Uterus (tissue), 2 donors: Measurements from ENCODE around the gene TMED5.

Experiments
- POLR2A ChIP-seq, 2 donors: fragments of 450-650 bp; IDR thresholded peaks; one replicate each; pipeline ENCODE4 v1.6.1; 2016; ENCODE audit warnings: antibody characterized with exemption in 2 of 2, mild to moderate bottlenecking in 1 of 2, moderate library complexity in 1 of 2
- TF ChIP-seq, protein P1 (sequence below), 4 experiments: fragments of 200-600 bp in 2 of 4; fragments of 450-650 bp in 2 of 4; sonication (generic) in 2 of 4; IDR thresholded peaks; one replicate each; pipeline ENCODE4 v1.5.1; 2016 to 2019; ENCODE audit warnings: antibody characterized with exemption in 4 of 4, mild to moderate bottlenecking in 2 of 4, moderate library complexity in 1 of 4

DNA sequence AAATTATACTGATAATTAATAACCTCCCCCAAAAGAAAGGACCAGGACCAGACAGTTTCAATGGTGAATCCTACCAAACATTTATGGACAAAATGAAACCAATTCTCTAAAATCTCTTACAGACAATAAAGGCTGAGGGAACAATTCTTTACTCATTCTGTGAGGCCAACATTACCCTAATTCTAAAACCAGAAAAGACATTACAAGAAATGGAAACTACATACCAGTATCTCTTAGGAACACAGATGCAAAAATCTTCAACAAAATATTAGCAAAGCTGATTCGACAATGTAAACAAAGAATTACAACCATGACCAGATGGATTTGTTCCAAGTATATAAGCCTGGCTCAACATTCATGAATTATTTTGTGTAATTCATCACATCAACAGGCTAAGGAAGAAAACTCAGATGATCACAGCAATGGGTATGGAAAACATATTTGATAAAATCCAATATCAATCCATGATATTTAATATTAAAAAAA is 8.6 kb downstream of the TMED5 start:
- TF ChIP-seq POLR2A (IDR thresholded peaks at IDR 0.05): no peak
- TF ChIP-seq, protein P1, sequence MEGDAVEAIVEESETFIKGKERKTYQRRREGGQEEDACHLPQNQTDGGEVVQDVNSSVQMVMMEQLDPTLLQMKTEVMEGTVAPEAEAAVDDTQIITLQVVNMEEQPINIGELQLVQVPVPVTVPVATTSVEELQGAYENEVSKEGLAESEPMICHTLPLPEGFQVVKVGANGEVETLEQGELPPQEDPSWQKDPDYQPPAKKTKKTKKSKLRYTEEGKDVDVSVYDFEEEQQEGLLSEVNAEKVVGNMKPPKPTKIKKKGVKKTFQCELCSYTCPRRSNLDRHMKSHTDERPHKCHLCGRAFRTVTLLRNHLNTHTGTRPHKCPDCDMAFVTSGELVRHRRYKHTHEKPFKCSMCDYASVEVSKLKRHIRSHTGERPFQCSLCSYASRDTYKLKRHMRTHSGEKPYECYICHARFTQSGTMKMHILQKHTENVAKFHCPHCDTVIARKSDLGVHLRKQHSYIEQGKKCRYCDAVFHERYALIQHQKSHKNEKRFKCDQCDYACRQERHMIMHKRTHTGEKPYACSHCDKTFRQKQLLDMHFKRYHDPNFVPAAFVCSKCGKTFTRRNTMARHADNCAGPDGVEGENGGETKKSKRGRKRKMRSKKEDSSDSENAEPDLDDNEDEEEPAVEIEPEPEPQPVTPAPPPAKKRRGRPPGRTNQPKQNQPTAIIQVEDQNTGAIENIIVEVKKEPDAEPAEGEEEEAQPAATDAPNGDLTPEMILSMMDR (IDR thresholded peaks at IDR 0.05): no peak
